Measurements from ENCODE around the gene XYLT1. TPM values are rescaled to one million over a fixed set of nuclear protein-coding genes. Genes with fewer than 3 reads are reported as not detected.

XYLT1 gene
- total and polyA plus RNA-seq, 2 of the 4 experiments (the other 2 are of a cell fraction), result 9.0 to 12.7 TPM

DNA sequence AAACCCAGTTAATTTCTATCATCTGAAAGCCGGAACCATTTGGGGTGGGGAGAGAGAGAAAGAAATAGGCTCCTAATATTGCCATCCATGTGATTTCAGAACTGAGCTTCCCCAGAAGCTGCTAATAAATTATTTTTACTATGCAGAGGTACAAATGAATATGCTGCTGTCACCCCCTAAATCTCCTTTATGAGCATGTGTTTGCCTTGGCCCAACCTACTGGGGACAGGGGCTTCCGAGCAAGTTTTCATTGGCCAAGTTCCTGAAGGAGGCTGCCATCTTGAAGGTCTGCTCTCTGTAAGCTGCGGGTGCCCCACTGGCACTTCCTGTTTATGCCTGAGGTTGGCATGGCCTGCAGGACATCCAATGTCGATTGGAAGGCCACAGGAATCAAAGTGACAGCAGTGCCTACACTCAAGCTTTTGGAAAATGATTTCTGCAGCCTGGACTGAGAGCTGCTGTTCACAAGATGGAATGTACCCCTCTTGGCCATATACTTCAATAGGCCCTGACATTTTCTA, 194.7 kb downstream of the XYLT1 start:
- peaks cover 35% of the 10 kb centered on the region for H4K20me1 ChIP-seq (ENCODE audit: insufficient read depth, low read length)
- no peak overlapping the region for H3K56ac ChIP-seq (ENCODE audit: extremely low read depth, insufficient read depth, low read length)
- no peak overlapping the region for H3K23ac ChIP-seq (ENCODE audit: low read depth, low read length)
- no peak overlapping the region for H2BK120ac ChIP-seq (ENCODE audit: low read depth, low read length)
- no peaks in the 10 kb centered on the region for H3K9me3 ChIP-seq (ENCODE audit: control insufficient read depth, insufficient read depth, low read length)
- H2AK5ac ChIP-seq (ENCODE audit: low read depth, low read length), result no peak overlapping the region
- POLR2A ChIA-PET (ENCODE audit: unreplicated experiment), result no interaction called here
- DNase-seq, result no peak
- H3K36me3 ChIP-seq (ENCODE audit: control insufficient read depth, insufficient read depth, low read length), result no peaks in the 10 kb centered on the region
- no peak overlapping the region for H2AK9ac ChIP-seq (replicated peaks; ENCODE audit: low read depth, low read length, poor library complexity)
- no peak overlapping the region for H4K91ac ChIP-seq (ENCODE audit: insufficient read depth, low read depth, low read length)
- no peak overlapping the region for H3K4me3 ChIP-seq (ENCODE audit: insufficient read depth, low read depth, low read length)
- peaks cover 7 to 16% of the 10 kb centered on the region in 2 experiments; a peak in 3 of 4 replicates for H3K79me1 ChIP-seq (ENCODE audit: low read depth in 1 of 2, low read length in 2 of 2)
- H2BK5ac ChIP-seq (ENCODE audit: low read depth, low read length, poor library complexity, severe bottlenecking), result no peak overlapping the region
- no peaks in the 10 kb centered on the region for H3K27me3 ChIP-seq (ENCODE audit: control insufficient read depth, insufficient read depth, low read length)
- no peak for ATAC-seq (ENCODE audit: low read depth)
- no peak overlapping the region for H4K8ac ChIP-seq (ENCODE audit: low read depth in 2 of 2, low read length in 2 of 2)
- H3K4me2 ChIP-seq (ENCODE audit: low read depth, low read length), result no peak overlapping the region
- H3K4me1 ChIP-seq (ENCODE audit: control insufficient read depth, insufficient read depth, low read length), result peaks cover 6% of the 10 kb centered on the region
- H2BK15ac ChIP-seq (ENCODE audit: low read depth, low read length), result no peak overlapping the region
- no peak overlapping the region for H4K5ac ChIP-seq (ENCODE audit: low read depth, low read length)
- no peak overlapping the region for H3K14ac ChIP-seq (replicated peaks; ENCODE audit: low read depth, low read length)
- H2AFZ ChIP-seq (replicated peaks; ENCODE audit: low read length, poor library complexity), result no peak overlapping the region
- no peak overlapping the region for H3K4ac ChIP-seq (ENCODE audit: low read depth, low read length)
- H3K9me1 ChIP-seq (ENCODE audit: insufficient read depth, low read length), result peaks cover 8% of the 10 kb centered on the region
- H2BK20ac ChIP-seq (ENCODE audit: low read depth, low read length), result no peak overlapping the region
- no peak overlapping the region for H3K9ac ChIP-seq (ENCODE audit: low read depth, low read length)
- intact Hi-C loops (cut with micrococcal nuclease) (no loop called here), dilution Hi-C loops (cut with HindIII; ENCODE audit: low sequenced_read_pairs, unreplicated experiment) (no loop called here), in situ Hi-C loops (cut with MboI; ENCODE audit: low sequenced_read_pairs) (no loop called here)
- WGBS, 2 experiments (ENCODE audit: extremely low coverage in 2 of 2, insufficient read length in 1 of 2), result 47% methylated on average over 2 of the region's 4 CpGs; no CpG with 5 or more reads in 1 of the 2 experiments
- TF ChIP-seq RAD21 (IDR thresholded peaks at IDR 0.05; ENCODE audit: low read length) (no peak), NFE2L2 (IDR thresholded peaks at IDR 0.05; ENCODE audit: low read depth, low read length) (no peak), RFX5 (IDR thresholded peaks at IDR 0.05; ENCODE audit: low read depth, low read length) (no peak), CHD1 (IDR thresholded peaks at IDR 0.05; ENCODE audit: low read depth, low read length) (no peak), MAFK (IDR thresholded peaks at IDR 0.05; ENCODE audit: low read depth, low read length) (no peak), RCOR1 (IDR thresholded peaks at IDR 0.05; ENCODE audit: insufficient replicate concordance, low read length) (no peak), SMC3 (IDR thresholded peaks at IDR 0.05; ENCODE audit: low read depth, low read length) (no peak), MAZ (IDR thresholded peaks at IDR 0.05; ENCODE audit: borderline replicate concordance, low read depth, low read length) (no peak), FOS (IDR thresholded peaks at IDR 0.05; ENCODE audit: low read depth, low read length) (no peak), MXI1 (IDR thresholded peaks at IDR 0.05; ENCODE audit: borderline replicate concordance, low read depth, low read length) (no peak)
- TF ChIP-seq, protein P1, sequence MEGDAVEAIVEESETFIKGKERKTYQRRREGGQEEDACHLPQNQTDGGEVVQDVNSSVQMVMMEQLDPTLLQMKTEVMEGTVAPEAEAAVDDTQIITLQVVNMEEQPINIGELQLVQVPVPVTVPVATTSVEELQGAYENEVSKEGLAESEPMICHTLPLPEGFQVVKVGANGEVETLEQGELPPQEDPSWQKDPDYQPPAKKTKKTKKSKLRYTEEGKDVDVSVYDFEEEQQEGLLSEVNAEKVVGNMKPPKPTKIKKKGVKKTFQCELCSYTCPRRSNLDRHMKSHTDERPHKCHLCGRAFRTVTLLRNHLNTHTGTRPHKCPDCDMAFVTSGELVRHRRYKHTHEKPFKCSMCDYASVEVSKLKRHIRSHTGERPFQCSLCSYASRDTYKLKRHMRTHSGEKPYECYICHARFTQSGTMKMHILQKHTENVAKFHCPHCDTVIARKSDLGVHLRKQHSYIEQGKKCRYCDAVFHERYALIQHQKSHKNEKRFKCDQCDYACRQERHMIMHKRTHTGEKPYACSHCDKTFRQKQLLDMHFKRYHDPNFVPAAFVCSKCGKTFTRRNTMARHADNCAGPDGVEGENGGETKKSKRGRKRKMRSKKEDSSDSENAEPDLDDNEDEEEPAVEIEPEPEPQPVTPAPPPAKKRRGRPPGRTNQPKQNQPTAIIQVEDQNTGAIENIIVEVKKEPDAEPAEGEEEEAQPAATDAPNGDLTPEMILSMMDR (conservative IDR thresholded peaks at IDR 0.05; ENCODE audit: low read depth, low read length), result no peak
- TF ChIP-seq, protein P2, sequence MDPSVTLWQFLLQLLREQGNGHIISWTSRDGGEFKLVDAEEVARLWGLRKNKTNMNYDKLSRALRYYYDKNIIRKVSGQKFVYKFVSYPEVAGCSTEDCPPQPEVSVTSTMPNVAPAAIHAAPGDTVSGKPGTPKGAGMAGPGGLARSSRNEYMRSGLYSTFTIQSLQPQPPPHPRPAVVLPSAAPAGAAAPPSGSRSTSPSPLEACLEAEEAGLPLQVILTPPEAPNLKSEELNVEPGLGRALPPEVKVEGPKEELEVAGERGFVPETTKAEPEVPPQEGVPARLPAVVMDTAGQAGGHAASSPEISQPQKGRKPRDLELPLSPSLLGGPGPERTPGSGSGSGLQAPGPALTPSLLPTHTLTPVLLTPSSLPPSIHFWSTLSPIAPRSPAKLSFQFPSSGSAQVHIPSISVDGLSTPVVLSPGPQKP (IDR thresholded peaks at IDR 0.05; ENCODE audit: borderline replicate concordance, low read depth, low read length), result no peak
- H3K27ac ChIP-seq (ENCODE audit: insufficient read depth, low read length), result no peak overlapping the region
- CTCF ChIA-PET, result interaction anchor here (2.8 kb wide), 1 partner anchor 192 kb away, joined by 11 read pairs; no protein-coding TSS in a partner anchor
- no TSS peak for BruUV-seq (replicated peaks)
- H3K18ac ChIP-seq (ENCODE audit: low read depth, low read length), result no peak overlapping the region
